MM.1S (cell line): Measurements from ENCODE around the gene CD109.

Experiments used
- EZH2 ChIP-seq: fragments of 300-600 bp; sonication (generic); optimal IDR thresholded peaks from 2 replicates; pipeline ENCODE3; 2017; ENCODE audit warnings: low read depth, mild to moderate bottlenecking, antibody characterized with exemption, low read length, mixed read lengths
- EZH2phosphoT487 ChIP-seq: fragments of 300-600 bp; sonication (generic); IDR thresholded peaks from 2 replicates; pipeline ENCODE4 v1.6.1; 2018; ENCODE audit warnings: antibody characterized with exemption, low read length
- TF ChIP-seq, protein P1 (sequence below): fragments of 300-600 bp; sonication (generic); IDR thresholded peaks from 2 replicates; pipeline ENCODE4 v1.5.1; 2016; ENCODE audit warnings: antibody characterized with exemption, low read length, mixed read lengths

- TF ChIP-seq, protein P1, sequence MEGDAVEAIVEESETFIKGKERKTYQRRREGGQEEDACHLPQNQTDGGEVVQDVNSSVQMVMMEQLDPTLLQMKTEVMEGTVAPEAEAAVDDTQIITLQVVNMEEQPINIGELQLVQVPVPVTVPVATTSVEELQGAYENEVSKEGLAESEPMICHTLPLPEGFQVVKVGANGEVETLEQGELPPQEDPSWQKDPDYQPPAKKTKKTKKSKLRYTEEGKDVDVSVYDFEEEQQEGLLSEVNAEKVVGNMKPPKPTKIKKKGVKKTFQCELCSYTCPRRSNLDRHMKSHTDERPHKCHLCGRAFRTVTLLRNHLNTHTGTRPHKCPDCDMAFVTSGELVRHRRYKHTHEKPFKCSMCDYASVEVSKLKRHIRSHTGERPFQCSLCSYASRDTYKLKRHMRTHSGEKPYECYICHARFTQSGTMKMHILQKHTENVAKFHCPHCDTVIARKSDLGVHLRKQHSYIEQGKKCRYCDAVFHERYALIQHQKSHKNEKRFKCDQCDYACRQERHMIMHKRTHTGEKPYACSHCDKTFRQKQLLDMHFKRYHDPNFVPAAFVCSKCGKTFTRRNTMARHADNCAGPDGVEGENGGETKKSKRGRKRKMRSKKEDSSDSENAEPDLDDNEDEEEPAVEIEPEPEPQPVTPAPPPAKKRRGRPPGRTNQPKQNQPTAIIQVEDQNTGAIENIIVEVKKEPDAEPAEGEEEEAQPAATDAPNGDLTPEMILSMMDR: no peak
- TF ChIP-seq EZH2phosphoT487: no peak
- no peak for TF ChIP-seq EZH2
Measured at GRCh38 chr6:73719046-73719445, 23.0 kb downstream of the CD109 start.
